H1 (cell line): ENCODE measurements around the gene TMEM30A. TPM values are rescaled to one million over a fixed set of nuclear protein-coding genes. Genes with fewer than 3 reads are reported as not detected.

Source experiments
- CHD1 ChIP-seq: IDR thresholded peaks from 2 replicates; pipeline ENCODE4 v1.6.1; 2012; ENCODE audit warnings: low read depth, low read length, improper control_type of control experiment
- GTF2F1 ChIP-seq: IDR thresholded peaks from 2 replicates; pipeline ENCODE4 v1.6.1; 2012; ENCODE audit warnings: low read depth, low read length, improper control_type of control experiment, borderline replicate concordance
- JUND ChIP-seq: IDR thresholded peaks from 2 replicates; pipeline ENCODE4 v1.6.1; 2011; ENCODE audit warnings: mild to moderate bottlenecking, improper control_type of control experiment, low read length
- polyA plus RNA-seq, 7 experiments: library from polyadenylated mRNA; depleted of rRNA in 3 of 7; stranded (reverse) in 5 of 7; unstranded in 2 of 7; fragments of >200 nt in 5 of 7; fragments of 200-250 nt in 2 of 7; gene quantifications; 1 replicate in 5 of 7; 2 replicates in 1 of 7; 4 replicates in 1 of 7; pipeline versions ENCODE4 v1.2.1 to v1.2.3, GENCODE V29; 2011 to 2013; ENCODE audit warnings: missing spikeins in 2 of 7, mixed read lengths in 2 of 7
- total RNA-seq: library from RNA; stranded (reverse); fragmentation: NEBNext Ultra II Directional; extraction: Animal tissue kit (Norgen Biotek cat#: 25700); gene quantifications from 2 replicates; pipeline ENCODE4 v1.2.1, GENCODE V29; 2021
- TF ChIP-seq, protein P1 (sequence below): IDR thresholded peaks from 2 replicates; pipeline ENCODE4 v1.6.1; 2012; ENCODE audit warnings: inconsistent platforms
- TF ChIP-seq, protein P2 (sequence below): IDR thresholded peaks from 2 replicates; pipeline ENCODE4 v1.6.1; 2012; ENCODE audit warnings: low read length, inconsistent platforms

Gene TMEM30A
- total and polyA plus RNA-seq, 2 of the 8 experiments (the other 6 are each of a cell fraction or from before 2014, with no cell fraction given), result 10.5 to 71.0 TPM

DNA sequence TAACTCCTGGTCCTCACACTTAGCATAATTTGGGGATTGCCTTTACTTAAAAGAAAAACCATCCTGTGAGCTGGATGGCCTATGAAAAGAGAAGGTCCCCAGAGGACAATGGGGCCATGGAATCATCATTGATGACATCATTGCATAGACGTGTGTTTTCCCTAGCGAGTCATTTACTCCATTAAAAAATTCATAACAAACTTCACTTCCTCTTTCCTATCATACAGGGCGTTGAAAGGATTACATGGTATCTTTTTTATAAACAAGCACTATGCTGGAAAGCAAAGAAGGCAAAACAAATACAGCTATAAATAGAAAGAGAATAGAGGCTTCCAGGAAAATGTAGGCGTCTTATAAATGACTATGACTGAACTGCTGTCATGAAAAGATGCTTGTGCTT, 67.4 kb downstream of the TMEM30A start (continued):
- no peak for TF ChIP-seq JUND
- no peak for TF ChIP-seq CHD1
- no peak for TF ChIP-seq GTF2F1
- TF ChIP-seq, protein P1, sequence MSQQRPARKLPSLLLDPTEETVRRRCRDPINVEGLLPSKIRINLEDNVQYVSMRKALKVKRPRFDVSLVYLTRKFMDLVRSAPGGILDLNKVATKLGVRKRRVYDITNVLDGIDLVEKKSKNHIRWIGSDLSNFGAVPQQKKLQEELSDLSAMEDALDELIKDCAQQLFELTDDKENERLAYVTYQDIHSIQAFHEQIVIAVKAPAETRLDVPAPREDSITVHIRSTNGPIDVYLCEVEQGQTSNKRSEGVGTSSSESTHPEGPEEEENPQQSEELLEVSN, result no peak
- TF ChIP-seq, protein P2, sequence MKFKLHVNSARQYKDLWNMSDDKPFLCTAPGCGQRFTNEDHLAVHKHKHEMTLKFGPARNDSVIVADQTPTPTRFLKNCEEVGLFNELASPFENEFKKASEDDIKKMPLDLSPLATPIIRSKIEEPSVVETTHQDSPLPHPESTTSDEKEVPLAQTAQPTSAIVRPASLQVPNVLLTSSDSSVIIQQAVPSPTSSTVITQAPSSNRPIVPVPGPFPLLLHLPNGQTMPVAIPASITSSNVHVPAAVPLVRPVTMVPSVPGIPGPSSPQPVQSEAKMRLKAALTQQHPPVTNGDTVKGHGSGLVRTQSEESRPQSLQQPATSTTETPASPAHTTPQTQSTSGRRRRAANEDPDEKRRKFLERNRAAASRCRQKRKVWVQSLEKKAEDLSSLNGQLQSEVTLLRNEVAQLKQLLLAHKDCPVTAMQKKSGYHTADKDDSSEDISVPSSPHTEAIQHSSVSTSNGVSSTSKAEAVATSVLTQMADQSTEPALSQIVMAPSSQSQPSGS, result no peak
- TF ChIP-seq, all 59 proteins: peak for 0
